Measurements from ENCODE around the gene EIF4G1.

DNA sequence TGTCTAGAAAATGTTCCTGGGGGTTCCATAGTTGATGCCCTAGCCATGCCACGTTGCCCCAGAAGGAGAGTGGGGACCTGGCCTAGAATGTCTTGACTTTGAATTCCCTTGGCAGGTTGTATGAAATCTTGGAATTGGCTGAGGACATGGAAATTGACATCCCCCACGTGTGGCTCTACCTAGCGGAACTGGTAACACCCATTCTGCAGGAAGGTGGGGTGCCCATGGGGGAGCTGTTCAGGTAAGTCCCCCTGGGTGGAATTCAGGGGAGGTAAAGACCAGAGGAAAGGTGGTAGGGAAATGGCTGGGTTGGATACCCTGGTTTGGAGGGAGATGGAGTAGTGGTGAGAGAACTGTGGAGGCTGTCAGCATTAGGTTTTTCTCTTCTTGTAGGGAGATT is 14.1 kb downstream of the EIF4G1 start:
- TF ChIP-seq CTCF (IDR thresholded peaks at IDR 0.05) (no peak), EP300 (IDR thresholded peaks at IDR 0.05; ENCODE audit: low read depth) (no peak), POLR2AphosphoS5 (IDR thresholded peaks at IDR 0.05) (no peak), POLR2A (IDR thresholded peaks at IDR 0.05) (no peak)
